Smooth muscle cell (in vitro differentiated cells): ENCODE data around the gene DOK6. TPM values are rescaled to one million over a fixed set of nuclear protein-coding genes. Genes with fewer than 3 reads are reported as not detected.

ENCODE experiments used
- DNase-seq: peaks from one replicate; lab custom pipeline; 2025; ENCODE audit not compliant: unreplicated experiment; lab: John Stamatoyannopoulos, UW
- H2AFZ ChIP-seq: fragments of 200-600 bp; sonication (generic); 2 replicates; pipeline ENCODE4 v1.6.0; 2016; ENCODE audit warnings: antibody characterized with exemption, low read depth, mild to moderate bottlenecking
- H3F3A ChIP-seq: fragments of 200-600 bp; sonication (generic); 2 replicates; pipeline ENCODE4 v1.6.0; 2017; ENCODE audit warnings: antibody characterized with exemption, low read depth
- H3K27ac ChIP-seq: fragments of 200-600 bp; sonication (generic); 2 replicates; pipeline ENCODE4 v1.5.1; 2016; ENCODE audit warnings: low read depth, mild to moderate bottlenecking
- H3K27me3 ChIP-seq: fragments of 200-600 bp; sonication (generic); 2 replicates; pipeline ENCODE4 v1.6.1; 2016; ENCODE audit warnings: low read depth, mild to moderate bottlenecking
- H3K36me3 ChIP-seq: fragments of 200-600 bp; sonication (generic); 2 replicates; pipeline ENCODE4 v1.5.1; 2016; ENCODE audit warnings: low read depth
- H3K4me1 ChIP-seq: fragments of 200-600 bp; sonication (generic); 2 replicates; pipeline ENCODE4 v1.5.1; 2016; ENCODE audit warnings: low read depth
- H3K4me2 ChIP-seq: fragments of 200-600 bp; sonication (generic); 2 replicates; pipeline ENCODE4 v1.6.0; 2016; ENCODE audit warnings: mild to moderate bottlenecking
- H3K4me3 ChIP-seq: fragments of 200-600 bp; sonication (generic); 2 replicates; pipeline ENCODE4 v1.5.1; 2016; ENCODE audit warnings: mild to moderate bottlenecking
- H3K79me2 ChIP-seq: fragments of 200-600 bp; sonication (generic); 2 replicates; pipeline ENCODE4 v1.6.0; 2016; ENCODE audit warnings: low read depth, mild to moderate bottlenecking
- H3K9ac ChIP-seq: fragments of 200-600 bp; sonication (generic); 2 replicates; pipeline ENCODE4 v1.6.0; 2016; ENCODE audit warnings: low read depth
- H3K9me3 ChIP-seq: fragments of 200-600 bp; sonication (generic); replicated peaks from 2 replicates; pipeline ENCODE4 v1.5.1; 2016; ENCODE audit warnings: low read depth
- H4K20me1 ChIP-seq: fragments of 200-600 bp; sonication (generic); 2 replicates; pipeline ENCODE4 v1.6.0; 2016; ENCODE audit warnings: low read depth
- CTCF ChIP-seq: fragments of 200-600 bp; sonication (generic); IDR thresholded peaks from 2 replicates; pipeline ENCODE4 v1.5.1; 2017; ENCODE audit warnings: borderline replicate concordance, mild to moderate bottlenecking, antibody characterized with exemption; ENCODE audit not compliant: insufficient read depth, poor library complexity, severe bottlenecking
- WGBS: methylation state at CpG from one replicate; pipeline ENCODE4 v1.1.7; 2016; ENCODE audit warnings: low lambda C conversion rate; 5-methylcytosine and 5-hydroxymethylcytosine counted together
- polyA plus RNA-seq: library from polyadenylated mRNA; unstranded; fragments of >200 nt; fragmentation: Nextera tagmentation; extraction: Ambion mirVana; gene quantifications from 2 replicates; pipeline ENCODE4 v1.2.1, GENCODE V29; 2016
- total RNA-seq: library from RNA; depleted of rRNA; stranded (reverse); fragments of >200 nt; gene quantifications from 2 replicates; pipeline ENCODE4 v1.2.3, GENCODE V29; 2014

DOK6 gene
- total and polyA plus RNA-seq, 2 experiments from 2014 or later = 7.2 to 21.4 TPM

GRCh38 chr18:69483574-69483973 lies 82.9 kb downstream of the DOK6 start:
- H3K36me3 ChIP-seq = no peaks in the 10 kb centered on the region
- H3K4me3 ChIP-seq = no peak overlapping the region
- no peak overlapping the region for H3K27ac ChIP-seq
- H4K20me1 ChIP-seq = no peaks in the 10 kb centered on the region
- no peaks in the 10 kb centered on the region for H3K4me1 ChIP-seq
- no peak for TF ChIP-seq CTCF
- H3K79me2 ChIP-seq = no peaks in the 10 kb centered on the region
- no peak for DNase-seq
- no peaks in the 10 kb centered on the region for H3K27me3 ChIP-seq
- WGBS = 71% methylated on average over 5 of the region's 5 CpGs
- H3K9me3 ChIP-seq = no peaks in the 10 kb centered on the region
- no peak overlapping the region for H3K4me2 ChIP-seq
- no peaks in the 10 kb centered on the region for H3F3A ChIP-seq
- no peak overlapping the region for H3K9ac ChIP-seq
- no peak overlapping the region for H2AFZ ChIP-seq

GRCh38 chr18:69484699-69485396 lies 84.2 kb downstream of the DOK6 start:
- H2AFZ ChIP-seq = no peak overlapping the region
- H3K36me3 ChIP-seq = no peaks in the 10 kb centered on the region
- H4K20me1 ChIP-seq = no peaks in the 10 kb centered on the region
- TF ChIP-seq CTCF = peak; percentile 21
- no peaks in the 10 kb centered on the region for H3K27me3 ChIP-seq
- H3K9ac ChIP-seq = no peak overlapping the region
- H3K4me1 ChIP-seq = no peaks in the 10 kb centered on the region
- no peak for DNase-seq
- H3K27ac ChIP-seq = no peak overlapping the region
- H3K79me2 ChIP-seq = no peaks in the 10 kb centered on the region
- 60% methylated on average over 6 of the region's 6 CpGs for WGBS
- H3K9me3 ChIP-seq = no peaks in the 10 kb centered on the region
- no peak overlapping the region for H3K4me3 ChIP-seq
- H3F3A ChIP-seq = no peaks in the 10 kb centered on the region
- no peak overlapping the region for H3K4me2 ChIP-seq

GRCh38 chr18:69487488-69488394 lies 87.1 kb downstream of the DOK6 start:
- no peak overlapping the region for H3K4me2 ChIP-seq
- no peak for DNase-seq
- no peak overlapping the region for H2AFZ ChIP-seq
- H3K9me3 ChIP-seq = no peaks in the 10 kb centered on the region
- no peak for TF ChIP-seq CTCF
- no peak overlapping the region for H3K4me3 ChIP-seq
- H3F3A ChIP-seq = no peaks in the 10 kb centered on the region
- WGBS = 86% methylated on average over 6 of the region's 6 CpGs
- no peak overlapping the region for H3K9ac ChIP-seq
- H3K27ac ChIP-seq = no peak overlapping the region
- no peaks in the 10 kb centered on the region for H3K27me3 ChIP-seq
- H3K4me1 ChIP-seq = peaks cover 14% of the 10 kb centered on the region
- H4K20me1 ChIP-seq = no peaks in the 10 kb centered on the region
- H3K36me3 ChIP-seq = no peaks in the 10 kb centered on the region
- H3K79me2 ChIP-seq = no peaks in the 10 kb centered on the region
